Midbrain (tissue), 1 donor: ENCODE data around the gene NHSL2.
A peak's percentile ranks its signal among the peaks of the same experiment; 100 is the strongest.

Experiments
- DNase-seq: peaks from one replicate; lab custom pipeline; 2025; lab: John Stamatoyannopoulos, UW

NHSL2 gene

DNA sequence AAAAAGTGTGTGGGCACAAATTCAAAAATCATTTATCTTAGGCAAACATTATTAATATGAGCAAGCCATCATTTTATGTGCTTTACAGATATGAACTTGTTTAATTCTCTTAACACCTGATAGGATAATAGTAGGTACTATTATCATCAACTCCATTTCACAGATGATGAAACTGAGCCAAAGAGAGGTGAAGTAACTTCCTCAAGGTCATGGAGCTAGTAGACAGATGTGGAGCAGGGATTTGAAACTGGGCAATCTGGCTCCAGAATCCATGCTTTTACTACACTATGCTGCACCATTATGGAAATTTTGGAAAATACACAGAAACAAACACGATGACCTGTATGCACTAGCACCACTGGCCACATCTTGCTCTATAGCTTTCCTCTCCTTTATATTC is 269.9 kb downstream of the NHSL2 start:
- no peak for DNase-seq

DNA sequence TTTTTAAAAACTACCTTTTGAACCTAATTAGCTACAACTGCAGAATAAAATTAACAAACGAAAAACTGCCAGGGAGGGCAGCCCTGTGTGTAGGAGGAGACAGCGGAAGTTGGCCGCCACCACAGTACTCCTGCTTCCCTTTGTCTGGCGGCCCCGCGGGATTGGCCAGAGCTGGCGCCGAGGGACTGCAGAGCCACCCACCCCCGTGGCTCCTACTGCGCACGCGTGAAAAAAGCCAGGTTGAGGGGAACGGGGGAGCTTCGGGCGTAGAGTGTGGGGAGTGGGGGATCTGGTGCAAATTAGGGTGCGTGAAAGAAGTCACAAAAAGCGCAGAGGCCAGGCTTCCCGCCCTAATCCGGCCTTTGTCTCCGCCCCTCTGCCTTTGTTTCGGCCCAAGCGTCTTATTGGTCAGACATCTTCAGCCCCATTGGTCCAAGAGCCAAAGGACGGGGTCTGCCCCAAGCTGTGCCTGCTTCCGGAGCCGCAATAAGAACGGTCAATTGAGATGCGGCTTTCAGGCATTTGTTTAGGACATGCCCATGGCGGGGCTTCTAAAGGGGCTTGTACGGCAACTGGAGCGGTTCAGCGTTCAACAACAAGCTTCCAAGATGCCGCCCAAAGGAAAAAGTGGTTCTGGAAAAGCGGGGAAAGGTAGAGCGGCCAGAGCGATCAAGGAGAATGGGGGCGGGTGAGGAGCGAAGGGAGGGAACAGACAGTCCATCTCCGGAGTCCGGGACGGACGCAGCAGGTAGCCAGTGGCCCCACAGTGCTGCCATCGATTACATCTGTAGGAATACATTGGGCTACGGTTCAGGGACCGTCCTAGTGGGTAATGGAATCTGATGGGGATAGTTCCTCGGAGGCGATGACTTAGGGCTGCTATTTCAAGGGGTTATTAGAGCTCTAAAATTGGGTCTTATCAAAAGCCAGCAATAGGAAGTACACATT is 270.8 kb downstream of the NHSL2 start, which contains the start of gene PIN4:
Gene PIN4, plus strand, starts transcription at position 580 of the 948 bp plus-strand sequence. Its CDS starts 29 bp downstream, at position 609.
- peak; percentile 96 for DNase-seq

DNA sequence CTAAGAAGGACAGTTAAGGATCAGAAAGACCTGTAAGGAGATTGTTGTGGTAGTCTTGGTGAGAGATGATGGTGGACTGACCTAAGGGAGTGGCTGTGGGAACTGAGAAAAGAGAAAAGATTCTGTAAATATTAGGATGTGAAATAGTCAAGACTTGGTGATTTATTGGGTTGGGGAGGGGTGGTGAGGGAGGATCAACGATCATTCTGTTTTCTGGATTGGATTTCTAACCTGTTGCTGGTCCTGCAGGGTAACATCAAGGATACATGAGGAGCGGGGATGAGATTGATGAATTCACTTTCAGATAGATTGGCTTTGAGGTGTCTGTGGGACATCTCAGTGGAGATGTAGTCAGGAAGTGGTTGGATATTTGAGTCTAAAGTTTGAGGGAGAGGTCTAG is 272.3 kb downstream of the NHSL2 start:
- DNase-seq, result no peak

DNA sequence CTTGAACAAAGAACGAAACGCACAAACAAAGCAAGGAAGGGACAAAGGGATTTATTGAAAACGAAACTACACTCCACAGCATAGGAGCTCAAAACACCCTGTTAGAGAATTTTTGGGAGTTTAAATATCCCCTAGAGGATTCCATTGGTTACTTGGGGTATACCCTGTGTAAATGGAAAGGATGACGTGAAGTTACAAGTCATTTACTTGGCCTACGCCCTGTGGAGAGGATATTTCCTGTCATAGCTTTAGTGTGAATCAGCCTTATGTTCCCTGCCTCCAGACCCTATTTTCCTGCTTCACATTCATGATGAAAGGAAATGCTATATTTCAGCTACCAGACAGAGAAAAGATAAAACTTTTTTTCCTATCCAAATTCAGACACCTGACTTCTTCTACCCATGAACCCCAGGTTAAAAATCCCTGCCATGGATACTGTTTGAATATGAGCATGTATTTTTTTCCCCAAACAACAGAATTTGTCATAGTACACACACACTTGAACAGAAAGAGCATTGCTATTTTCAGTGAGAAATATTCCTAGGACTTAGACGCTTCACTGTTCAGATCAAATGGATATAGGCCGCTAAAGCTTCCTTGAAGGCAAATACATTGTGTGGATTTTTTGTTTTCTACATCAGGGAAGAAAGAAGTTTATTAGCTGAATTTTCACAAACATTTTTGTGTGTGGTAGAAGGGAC is 291.3 kb downstream of the NHSL2 start:
- DNase-seq, result no peak
